Kidney (tissue), 14 donors: ENCODE measurements around the gene SMURF1. TPM values are rescaled to one million over a fixed set of nuclear protein-coding genes. Genes with fewer than 3 reads are reported as not detected.

Experiments
- DNase-seq, 5 donors: peaks; one replicate each; pipeline ENCODE4 v3.0.0-alpha.2; 2013 to 2020
- FAIRE-seq: peaks from 2 replicates; lab custom pipeline; 2012; peaks lifted over from hg19 to GRCh38; lab: Jason Lieb, UNC
- H3K27ac ChIP-seq, 2 donors: one replicate each; pipeline ENCODE4 v1.7.0; 2013; ENCODE audit warnings: low read depth in 2 of 2, low read length in 2 of 2, inconsistent platforms in 1 of 2
- H3K27me3 ChIP-seq: one replicate; pipeline ENCODE4 v1.7.1; 2013; ENCODE audit warnings: low read length, inconsistent platforms; ENCODE audit not compliant: control insufficient read depth, insufficient read depth
- H3K36me3 ChIP-seq, 3 donors: one replicate each; pipeline versions ENCODE4 v1.7.0 to v1.7.1; 2013; ENCODE audit warnings: low read length in 3 of 3, control low read depth in 1 of 3, inconsistent platforms in 1 of 3; ENCODE audit not compliant: insufficient read depth in 3 of 3, control insufficient read depth in 2 of 3
- H3K4me1 ChIP-seq, 3 donors: one replicate each; pipeline versions ENCODE4 v1.7.0 to v1.7.1; 2013; ENCODE audit warnings: low read length in 3 of 3, inconsistent platforms in 1 of 3, low read depth in 1 of 3; ENCODE audit not compliant: control insufficient read depth in 2 of 3, insufficient read depth in 2 of 3
- H3K4me3 ChIP-seq, 3 donors: one replicate each; pipeline versions ENCODE4 v1.7.0 to v1.8.1; 2013; ENCODE audit warnings: low read length in 3 of 3, control low read depth in 1 of 3, inconsistent platforms in 1 of 3
- H3K9ac ChIP-seq, 3 donors: one replicate each; pipeline versions ENCODE4 v1.7.0 to v1.7.1; 2013; ENCODE audit warnings: low read length in 3 of 3, control low read depth in 1 of 3, inconsistent platforms in 1 of 3
- H3K9me3 ChIP-seq, 3 donors: one replicate each; pipeline versions ENCODE4 v1.7.0 to v1.7.1; 2013; ENCODE audit warnings: low read length in 3 of 3, control low read depth in 1 of 3, inconsistent platforms in 1 of 3; ENCODE audit not compliant: control insufficient read depth in 2 of 3, insufficient read depth in 1 of 3
- CTCF ChIP-seq: IDR thresholded peaks from 3 replicates; pipeline ENCODE4 v1.5.1; 2012; ENCODE audit warnings: mild to moderate bottlenecking, moderate library complexity, borderline replicate concordance; ENCODE audit not compliant: insufficient read depth; ENCODE audit errors: extremely low read depth
- intact Hi-C: fragments of 100-400 bp; cut with DNase I; formaldehyde crosslinking; loops from one replicate; pipeline ENCODE4 v1.11.1; 2022
- polyA plus RNA-seq: library from polyadenylated mRNA; stranded (reverse); fragments of 350-450 nt; fragmentation: Illumina TruSeq; extraction: RNeasy Lipid Tissue Mini Kit (QIAGEN cat#74804); gene quantifications from one replicate; pipeline ENCODE4 v1.2.3, GENCODE V29; 2014; ENCODE audit warnings: low read depth, low replicate concordance; ENCODE audit not compliant: insufficient read depth
- total RNA-seq: library from RNA; stranded (reverse); fragmentation: NEBNext Ultra II Directional; extraction: Animal tissue kit (Norgen Biotek cat#: 25700); gene quantifications from one replicate; pipeline ENCODE4 v1.2.1, GENCODE V29; 2021
- donor health status: control.
- donor health status: control.
- donor health status: control.
- donor health status: control.
- donor health status: control.
- donor health status: DM: yes; HTN: yes; CAD: no.
- donor health status: Normal renal cell carcinoma (clear cell type).

SMURF1 gene
- total and polyA plus RNA-seq, 2 donors from 2014 or later: 6.3 to 29.8 TPM

GRCh38 chr7:99184532-99185218 is 40.8 kb upstream of the SMURF1 start:
- no peak overlapping the region for H3K27ac ChIP-seq
- no peak overlapping the region for H3K9ac ChIP-seq
- no peak overlapping the region for H3K4me3 ChIP-seq
- no peak for TF ChIP-seq CTCF
- H3K27me3 ChIP-seq: no peaks in the 10 kb centered on the region
- no peaks in the 10 kb centered on the region for H3K4me1 ChIP-seq
- H3K36me3 ChIP-seq: no peaks in the 10 kb centered on the region
- intact Hi-C loops: no loop called here
- no peak for FAIRE-seq
- DNase-seq: no peak
- no peaks in the 10 kb centered on the region for H3K9me3 ChIP-seq

GRCh38 chr7:99180067-99180650 is 36.3 kb upstream of the SMURF1 start:
- no peak for DNase-seq
- H3K36me3 ChIP-seq: no peaks in the 10 kb centered on the region
- no peaks in the 10 kb centered on the region for H3K4me1 ChIP-seq
- H3K9ac ChIP-seq: no peak overlapping the region
- H3K4me3 ChIP-seq: no peak overlapping the region
- H3K9me3 ChIP-seq: no peaks in the 10 kb centered on the region
- no peak overlapping the region for H3K27ac ChIP-seq
- intact Hi-C loops: no loop called here
- FAIRE-seq: no peak
- no peaks in the 10 kb centered on the region for H3K27me3 ChIP-seq
- TF ChIP-seq CTCF: no peak

- no peaks in the 10 kb centered on the region for H3K27me3 ChIP-seq
- intact Hi-C loops: no loop called here
- H3K36me3 ChIP-seq: no peaks in the 10 kb centered on the region
- no peak overlapping the region for H3K9ac ChIP-seq
- H3K4me3 ChIP-seq: no peak overlapping the region
- no peaks in the 10 kb centered on the region for H3K9me3 ChIP-seq
- FAIRE-seq (no peak), DNase-seq (no peak)
- H3K4me1 ChIP-seq: no peaks in the 10 kb centered on the region
- no peak for TF ChIP-seq CTCF
- H3K27ac ChIP-seq: no peak overlapping the region
These were observed 33.3 kb upstream of the SMURF1 start for GRCh38 chr7:99177165-99177564.

GRCh38 chr7:99173787-99174186 is 29.9 kb upstream of the SMURF1 start:
- Histone ChIP-seq H3K36me3 (no peaks in the 10 kb centered on the region), H3K27ac (no peak overlapping the region), H3K4me3 (no peak overlapping the region), H3K27me3 (no peaks in the 10 kb centered on the region), H3K9ac (no peak overlapping the region), H3K9me3 (no peaks in the 10 kb centered on the region), H3K4me1 (no peaks in the 10 kb centered on the region)
- FAIRE-seq (no peak), DNase-seq (no peak)
- intact Hi-C loops: no loop called here
- no peak for TF ChIP-seq CTCF
